Spleen (tissue), 7 donors: ENCODE data around the gene CD93.

Source experiments
- CTCF ChIP-seq, 11 experiments: fragments of 200-600 bp in 7 of 11; fragments of 450-650 bp in 4 of 11; sonication (generic) in 4 of 11; IDR thresholded peaks in 8 of 11; conservative IDR thresholded peaks in 3 of 11; 1 replicate in 7 of 11; 2 replicates in 4 of 11; pipeline versions ENCODE4 v1.4.0 to v1.8.0; 2016 to 2021; ENCODE audit warnings: antibody characterized with exemption in 11 of 11, inconsistent platforms in 4 of 11, mild to moderate bottlenecking in 1 of 11
- POLR2A ChIP-seq, 3 donors: fragments of 450-650 bp; IDR thresholded peaks; one replicate each; pipeline ENCODE4 v1.5.1; 2017; ENCODE audit warnings: antibody characterized with exemption in 3 of 3, mild to moderate bottlenecking in 1 of 3
- POLR2AphosphoS5 ChIP-seq, 3 donors: sonication (generic); formaldehyde crosslinking; IDR thresholded peaks; one replicate each; pipeline ENCODE4 v1.5.1; 2017; ENCODE audit warnings: antibody characterized with exemption in 3 of 3
- donor health status: DM: no; HTN: no; CAD: no; lungs with moderate emphysema.
- donor health status: DM: no; HTN: no; CAD: no.
- donor health status: DM: no; HTN: no; CAD: no.

- TF ChIP-seq CTCF (IDR thresholded peaks at IDR 0.05 in 8 of 11, conservative IDR thresholded peaks at IDR 0.05 in 3 of 11) (no peak), POLR2A (IDR thresholded peaks at IDR 0.05) (no peak), POLR2AphosphoS5 (IDR thresholded peaks at IDR 0.05) (no peak)
These were observed 45.6 kb upstream of the CD93 start for GRCh38 chr20:23131766-23132165.
